Stimulated activated CD4-positive, alpha-beta T cell treated with anti-CD3 and anti-CD28 coated beads, TNF-alpha, amount 100 ng/mL, for 4 hours (primary cell): ENCODE measurements around the gene UPP2.

ENCODE experiments used
- DNase-seq, 3 experiments: peaks; one replicate each; pipeline ENCODE4 v3.0.0-alpha.2; 2020; ENCODE audit warnings: low read depth in 3 of 3

UPP2 gene

GRCh38 chr2:158142165-158142564 lies 40.5 kb downstream of the UPP2 start:
- no peak for DNase-seq

- DNase-seq, result no peak
Measured at GRCh38 chr2:158142568-158143332, 41.1 kb downstream of the UPP2 start.

- no peak for DNase-seq
Measured at GRCh38 chr2:158143703-158144360, 42.2 kb downstream of the UPP2 start.

GRCh38 chr2:158144914-158145625 lies 43.4 kb downstream of the UPP2 start:
- DNase-seq, result no peak

GRCh38 chr2:158153270-158154015 lies 51.8 kb downstream of the UPP2 start:
- DNase-seq, result no peak

- DNase-seq, result no peak
Measured at GRCh38 chr2:158154596-158154995, 52.9 kb downstream of the UPP2 start.

- no peak for DNase-seq
Measured at GRCh38 chr2:158172719-158173118, 71.0 kb downstream of the UPP2 start.

- no peak for DNase-seq
Measured at GRCh38 chr2:158174495-158174894, 72.8 kb downstream of the UPP2 start.

GRCh38 chr2:158174956-158175355 lies 73.3 kb downstream of the UPP2 start:
- no peak for DNase-seq

- no peak for DNase-seq
Measured at GRCh38 chr2:158178646-158179045, 77.0 kb downstream of the UPP2 start.

- DNase-seq, result no peak
Measured at GRCh38 chr2:158179660-158180059, 78.0 kb downstream of the UPP2 start.

- no peak for DNase-seq
Measured at GRCh38 chr2:158181171-158181570, 79.5 kb downstream of the UPP2 start.

- no peak for DNase-seq
Measured at GRCh38 chr2:158182676-158183295, 81.1 kb downstream of the UPP2 start.

GRCh38 chr2:158184001-158184400 lies 82.3 kb downstream of the UPP2 start:
- DNase-seq, result no peak

GRCh38 chr2:158184556-158185343 lies 83.1 kb downstream of the UPP2 start:
- DNase-seq, result no peak
